GM12892 (cell line): ENCODE results near the gene TMEM171.

Experiments
- POLR2A ChIP-seq: IDR thresholded peaks from 2 replicates; pipeline ENCODE4 v1.6.1; 2011; ENCODE audit warnings: low read depth, low read length, control low read depth
- POLR2AphosphoS5 ChIP-seq: IDR thresholded peaks from 2 replicates; pipeline ENCODE4 v1.6.1; 2011; ENCODE audit warnings: low read depth, low read length, control low read depth

GRCh38 chr5:73111536-73111935 lies 8.8 kb upstream of the TMEM171 start:
- TF ChIP-seq POLR2A (no peak), POLR2AphosphoS5 (no peak)
